OCI-LY1 (cell line): ENCODE data around the gene PARP15.
"Not testable (repeated sequence)": the region's sequence is repeated elsewhere in the genome, so short reads cannot be mapped to it uniquely, and the experiment has no call there.

Source experiments
- H2AFZ ChIP-seq: fragments of 200-600 bp; sonication (generic), shearing (Covaris generic); 2 replicates; pipeline ENCODE4 v1.6.0; 2014; ENCODE audit warnings: antibody characterized with exemption, mild to moderate bottlenecking, low read length
- H3F3A ChIP-seq: fragments of 200-600 bp; sonication (generic), shearing (Covaris generic); 2 replicates; pipeline ENCODE4 v1.6.0; 2014; ENCODE audit warnings: mild to moderate bottlenecking, antibody characterized with exemption, low read length, moderate library complexity; ENCODE audit not compliant: insufficient read depth
- H3K27ac ChIP-seq: fragments of 200-600 bp; sonication (generic); 2 replicates; pipeline ENCODE4 v1.5.1; 2014; ENCODE audit warnings: low read length, mixed run types, mild to moderate bottlenecking, low read depth; ENCODE audit not compliant: poor library complexity, severe bottlenecking
- H3K27me3 ChIP-seq: fragments of 200-600 bp; sonication (generic); 2 replicates; pipeline ENCODE4 v1.6.0; 2014; ENCODE audit warnings: antibody characterized with exemption, mild to moderate bottlenecking, low read length, moderate library complexity; ENCODE audit not compliant: insufficient read depth
- H3K36me3 ChIP-seq: fragments of 200-600 bp; sonication (generic); 2 replicates; pipeline ENCODE4 v1.6.1; 2014; ENCODE audit warnings: mild to moderate bottlenecking, antibody characterized with exemption, low read length, moderate library complexity, mixed read lengths; ENCODE audit not compliant: insufficient read depth
- H3K4me1 ChIP-seq: fragments of 200-600 bp; sonication (generic); 2 replicates; pipeline ENCODE4 v1.5.1; 2014; ENCODE audit warnings: mild to moderate bottlenecking, low read length, moderate library complexity; ENCODE audit not compliant: insufficient read depth, severe bottlenecking
- H3K4me2 ChIP-seq: fragments of 200-600 bp; sonication (generic), shearing (Covaris generic); 2 replicates; pipeline ENCODE4 v1.6.1; 2014; ENCODE audit warnings: low read length
- H3K4me3 ChIP-seq: fragments of 200-600 bp; sonication (generic); 2 replicates; pipeline ENCODE4 v1.5.1; 2014; ENCODE audit warnings: low read length, low read depth, mild to moderate bottlenecking, mixed read lengths; ENCODE audit not compliant: poor library complexity, severe bottlenecking
- H3K79me2 ChIP-seq: fragments of 200-600 bp; shearing (Covaris generic); 2 replicates; pipeline ENCODE4 v1.6.1; 2016; ENCODE audit warnings: mixed run types, low read length, mixed read lengths; ENCODE audit not compliant: insufficient read depth
- H3K9ac ChIP-seq: fragments of 200-600 bp; sonication (generic), shearing (Covaris generic); 2 replicates; pipeline ENCODE4 v1.6.1; 2014; ENCODE audit warnings: mild to moderate bottlenecking, low read length, mixed read lengths
- H3K9me2 ChIP-seq: fragments of 200-600 bp; sonication (generic), shearing (Covaris generic); 2 replicates; pipeline ENCODE4 v1.6.1; 2014; ENCODE audit warnings: low read depth, mild to moderate bottlenecking, low read length, mixed read lengths
- H3K9me3 ChIP-seq: fragments of 200-600 bp; shearing (Covaris generic); 2 replicates; pipeline ENCODE4 v1.6.1; 2014; ENCODE audit warnings: low read length, mixed read lengths
- H4K20me1 ChIP-seq: fragments of 200-600 bp; sonication (generic), shearing (Covaris generic); 2 replicates; pipeline ENCODE4 v1.6.0; 2016; ENCODE audit warnings: mild to moderate bottlenecking, low read length; ENCODE audit not compliant: insufficient read depth
- EZH2 ChIP-seq: fragments of 200-600 bp; sonication (generic), shearing (Covaris generic); IDR thresholded peaks from 2 replicates; pipeline ENCODE4 v1.8.0; 2017; ENCODE audit warnings: borderline replicate concordance, mixed run types, mild to moderate bottlenecking, antibody characterized with exemption, low read length, moderate library complexity, mixed read lengths
- TF ChIP-seq, protein P1 (sequence below): fragments of 200-600 bp; sonication (generic), shearing (Covaris generic); IDR thresholded peaks from 2 replicates; pipeline ENCODE4 v1.5.1; 2017; ENCODE audit warnings: mild to moderate bottlenecking, antibody characterized with exemption, low read length, moderate library complexity, mixed read lengths

Gene PARP15

DNA sequence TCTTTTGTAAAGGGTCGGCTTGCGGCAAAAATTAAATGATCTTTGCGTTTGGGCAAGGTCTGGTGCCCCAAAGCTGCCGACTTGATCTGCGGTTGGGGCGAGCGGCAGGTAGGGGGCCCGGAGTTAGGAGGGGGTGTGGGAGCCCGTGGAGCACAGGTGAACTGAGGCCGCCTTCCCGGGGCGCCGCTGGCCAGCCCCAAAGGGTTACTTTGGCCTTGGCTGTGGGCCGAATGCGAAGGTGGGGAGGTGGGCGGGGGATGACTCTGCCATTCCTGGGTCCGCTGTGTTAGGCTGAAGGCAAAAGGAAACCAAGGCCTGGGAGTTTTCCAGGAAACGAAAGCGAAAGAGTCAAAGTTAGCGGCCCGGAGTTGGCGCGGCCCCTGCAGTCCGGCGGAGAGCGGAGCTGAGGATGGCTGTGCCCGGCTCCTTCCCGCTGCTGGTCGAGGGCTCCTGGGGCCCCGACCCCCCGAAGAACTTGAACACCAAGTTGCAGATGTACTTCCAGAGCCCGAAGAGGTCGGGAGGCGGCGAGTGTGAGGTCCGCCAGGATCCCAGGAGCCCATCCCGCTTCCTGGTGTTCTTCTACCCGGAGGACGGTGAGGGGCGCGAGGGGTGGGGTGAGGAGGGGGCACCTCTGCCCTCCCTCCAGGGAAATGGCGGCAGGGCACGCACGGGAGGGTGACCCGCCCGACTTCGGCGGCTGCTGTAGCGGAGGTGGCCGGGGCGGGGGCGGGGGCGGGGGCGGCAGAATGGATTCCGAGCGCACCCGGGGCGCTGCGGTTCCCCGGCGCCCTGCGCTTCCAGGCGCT, 103.2 kb downstream of the PARP15 start, which contains the start of gene PARP14:
TSS of gene PARP14 (plus strand) at position 365 of the 809 bp plus-strand sequence. CDS start at position 410, 45 bp downstream.
- peaks cover 31% of the 10 kb centered on the region for H3K4me1 ChIP-seq
- peak within 1 kb of the TSS; percentile 85 for H3K4me2 ChIP-seq
- no peaks in the 10 kb centered on the region for H3K79me2 ChIP-seq
- H3K36me3 ChIP-seq: no peaks in the 10 kb centered on the region
- H4K20me1 ChIP-seq: no peaks in the 10 kb centered on the region
- H3K27ac ChIP-seq: no peak within 1 kb of the TSS
- H3K27me3 ChIP-seq: no peaks in the 10 kb centered on the region
- TF ChIP-seq, protein P1, sequence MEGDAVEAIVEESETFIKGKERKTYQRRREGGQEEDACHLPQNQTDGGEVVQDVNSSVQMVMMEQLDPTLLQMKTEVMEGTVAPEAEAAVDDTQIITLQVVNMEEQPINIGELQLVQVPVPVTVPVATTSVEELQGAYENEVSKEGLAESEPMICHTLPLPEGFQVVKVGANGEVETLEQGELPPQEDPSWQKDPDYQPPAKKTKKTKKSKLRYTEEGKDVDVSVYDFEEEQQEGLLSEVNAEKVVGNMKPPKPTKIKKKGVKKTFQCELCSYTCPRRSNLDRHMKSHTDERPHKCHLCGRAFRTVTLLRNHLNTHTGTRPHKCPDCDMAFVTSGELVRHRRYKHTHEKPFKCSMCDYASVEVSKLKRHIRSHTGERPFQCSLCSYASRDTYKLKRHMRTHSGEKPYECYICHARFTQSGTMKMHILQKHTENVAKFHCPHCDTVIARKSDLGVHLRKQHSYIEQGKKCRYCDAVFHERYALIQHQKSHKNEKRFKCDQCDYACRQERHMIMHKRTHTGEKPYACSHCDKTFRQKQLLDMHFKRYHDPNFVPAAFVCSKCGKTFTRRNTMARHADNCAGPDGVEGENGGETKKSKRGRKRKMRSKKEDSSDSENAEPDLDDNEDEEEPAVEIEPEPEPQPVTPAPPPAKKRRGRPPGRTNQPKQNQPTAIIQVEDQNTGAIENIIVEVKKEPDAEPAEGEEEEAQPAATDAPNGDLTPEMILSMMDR: no peak
- no peak for TF ChIP-seq EZH2
- H2AFZ ChIP-seq: peak within 1 kb of the TSS; percentile 62; the same call in 1 of the 2 replicates
- H3K4me3 ChIP-seq: peak within 1 kb of the TSS; percentile 69
- peak within 1 kb of the TSS; percentile 59 for H3K9ac ChIP-seq
- no peaks in the 10 kb centered on the region for H3K9me3 ChIP-seq
- no peaks in the 10 kb centered on the region for H3F3A ChIP-seq
- H3K9me2 ChIP-seq: no peaks in the 10 kb centered on the region

DNA sequence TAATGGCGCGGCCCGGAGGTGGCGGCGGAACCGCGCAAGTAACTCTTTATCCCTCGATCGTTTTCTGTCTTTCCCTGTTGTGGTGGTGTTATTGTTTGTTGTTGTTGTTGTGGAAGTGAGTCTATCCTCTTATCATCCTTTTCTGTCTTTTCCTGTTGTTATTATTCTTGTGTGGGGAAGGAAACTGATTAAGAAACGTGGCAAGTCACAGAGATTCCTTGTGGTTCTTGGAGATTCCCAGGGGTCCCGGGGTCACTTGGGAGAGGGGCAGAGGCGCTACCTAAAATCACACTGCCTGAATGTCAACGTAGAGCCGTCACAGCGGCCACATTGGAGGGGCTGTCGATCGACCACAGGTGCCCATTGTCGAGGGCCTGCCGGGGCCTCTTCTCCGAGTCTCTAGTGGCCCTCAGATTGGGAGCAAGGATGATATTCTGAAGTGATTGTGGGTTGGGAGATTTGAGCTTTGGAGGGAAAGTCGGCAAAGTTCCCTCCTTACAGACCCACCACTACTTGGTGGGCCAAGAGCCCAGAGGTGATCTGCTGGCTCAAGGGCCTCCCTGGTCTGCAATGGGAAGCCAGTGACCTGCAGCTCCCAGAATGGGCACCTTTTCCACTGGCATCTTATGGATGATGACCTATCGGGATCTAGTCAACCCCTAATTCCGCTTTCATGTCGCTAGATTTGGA, 104.0 kb downstream of the PARP15 start:
- Histone ChIP-seq H2AFZ (no peak overlapping the region), H3K36me3 (no peaks in the 10 kb centered on the region), H3K4me2 (peak overlapping the region; percentile 85), H3K9me3 (no peaks in the 10 kb centered on the region), H3F3A (no peaks in the 10 kb centered on the region), H3K79me2 (no peaks in the 10 kb centered on the region), H3K4me1 (peaks cover 31% of the 10 kb centered on the region), H4K20me1 (no peaks in the 10 kb centered on the region), H3K9ac (no peak overlapping the region), H3K9me2 (no peaks in the 10 kb centered on the region), H3K27ac (no peak overlapping the region), H3K4me3 (peak overlapping the region; percentile 69), H3K27me3 (no peaks in the 10 kb centered on the region)
- TF ChIP-seq, protein P1: no peak
- no peak for TF ChIP-seq EZH2

DNA sequence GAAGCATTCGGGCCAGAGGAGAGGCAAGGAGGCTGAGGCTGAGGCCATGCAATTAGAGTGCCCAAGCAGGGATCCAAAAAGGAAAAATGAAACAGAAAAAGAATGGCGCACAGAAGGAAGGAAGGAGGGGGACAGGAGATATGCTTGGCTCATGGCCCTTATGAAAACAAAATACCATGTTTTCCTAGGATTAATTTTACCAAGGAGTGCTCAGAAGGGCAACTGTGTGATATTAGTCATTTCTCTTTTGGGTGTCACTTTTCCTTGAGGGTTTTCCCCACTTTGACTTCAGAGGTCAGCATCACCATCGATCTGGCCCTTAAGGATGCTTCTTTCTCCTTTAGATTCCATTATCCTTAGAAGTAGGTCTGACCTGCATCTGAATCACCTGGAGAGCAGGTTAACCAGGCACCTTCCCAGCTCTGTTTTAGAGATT, 104.5 kb downstream of the PARP15 start:
- H3K27ac ChIP-seq: no peak overlapping the region
- H2AFZ ChIP-seq: no peak overlapping the region
- H3K27me3 ChIP-seq: no peaks in the 10 kb centered on the region
- H3K9ac ChIP-seq: no peak overlapping the region
- no peak overlapping the region for H3K4me2 ChIP-seq
- no peaks in the 10 kb centered on the region for H3K9me3 ChIP-seq
- H4K20me1 ChIP-seq: no peaks in the 10 kb centered on the region
- no peaks in the 10 kb centered on the region for H3K79me2 ChIP-seq
- no peaks in the 10 kb centered on the region for H3F3A ChIP-seq
- H3K36me3 ChIP-seq: no peaks in the 10 kb centered on the region
- H3K9me2 ChIP-seq: no peaks in the 10 kb centered on the region
- no peak overlapping the region for H3K4me3 ChIP-seq
- no peak for TF ChIP-seq EZH2
- TF ChIP-seq, protein P1: no peak
- H3K4me1 ChIP-seq: peaks cover 31% of the 10 kb centered on the region

DNA sequence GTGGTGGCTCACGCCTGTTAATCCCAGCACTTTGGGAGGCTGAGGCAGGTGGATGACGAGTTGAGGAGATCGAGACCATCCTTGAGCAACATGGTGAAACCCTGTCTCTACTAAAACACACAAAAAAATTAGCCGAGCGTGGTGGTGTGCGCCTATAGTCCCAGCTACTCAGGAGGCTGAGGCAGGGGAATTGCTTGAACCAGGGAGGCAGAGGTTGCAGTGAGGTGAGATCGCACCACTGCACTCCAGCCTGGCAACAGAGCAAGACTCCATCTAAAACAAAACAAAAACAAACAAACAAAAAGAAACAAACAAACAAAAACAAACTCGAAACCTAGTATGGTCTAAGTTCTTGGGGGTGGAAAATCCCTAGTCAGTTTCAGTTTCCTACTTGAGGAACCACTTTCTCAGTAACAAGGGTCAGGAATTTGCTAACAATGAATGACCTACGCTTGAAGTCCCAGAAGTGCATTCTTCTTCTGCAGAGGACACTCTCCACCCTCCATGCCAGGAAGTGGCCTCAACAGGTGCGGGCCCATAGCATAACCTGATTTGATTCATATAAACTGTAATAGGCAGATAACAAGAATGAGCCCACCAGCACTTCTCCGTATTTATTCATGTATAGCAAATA, 105.4 kb downstream of the PARP15 start:
- H3K27ac ChIP-seq, H3K27me3 ChIP-seq, H3K4me2 ChIP-seq, H3K4me3 ChIP-seq, H4K20me1 ChIP-seq, H3K9me3 ChIP-seq, H3K79me2 ChIP-seq, H3K9me2 ChIP-seq, H3K9ac ChIP-seq, H3F3A ChIP-seq, H2AFZ ChIP-seq, H3K36me3 ChIP-seq: not testable (repeated sequence)
- peaks cover 31% of the 10 kb centered on the region for H3K4me1 ChIP-seq
